Keratinocyte (primary cell): ENCODE measurements around the gene SFSWAP. TPM values are rescaled to one million over a fixed set of nuclear protein-coding genes. Genes with fewer than 3 reads are reported as not detected.

Source experiments
- DNase-seq: peaks from one replicate; pipeline ENCODE4 v3.0.0-alpha.2; 2011; ENCODE audit warnings: low read depth, missing footprints, low spot score
- FAIRE-seq: peaks from 2 replicates; lab custom pipeline; 2011; peaks lifted over from hg19 to GRCh38; lab: Jason Lieb, UNC
- H2AFZ ChIP-seq: 2 replicates; pipeline ENCODE4 v1.6.0; 2012; ENCODE audit warnings: low read length, control low read depth, inconsistent platforms; ENCODE audit not compliant: control insufficient read depth
- H3K27ac ChIP-seq: 2 replicates; pipeline ENCODE4 v1.5.1; 2011; ENCODE audit warnings: low read length; ENCODE audit not compliant: control insufficient read depth, insufficient read depth
- H3K27me3 ChIP-seq: 3 replicates; pipeline ENCODE4 v1.6.0; 2011; ENCODE audit warnings: low read length; ENCODE audit not compliant: control insufficient read depth, insufficient read depth; ENCODE audit errors: extremely low read depth
- H3K36me3 ChIP-seq, 2 experiments: 2 replicates in 1 of 2; 3 replicates in 1 of 2; pipeline ENCODE4 v1.5.1; 2011; ENCODE audit warnings: low read length in 2 of 2, mild to moderate bottlenecking in 1 of 2; ENCODE audit not compliant: control insufficient read depth in 2 of 2, insufficient read depth in 2 of 2; ENCODE audit errors: extremely low read depth in 1 of 2
- H3K4me1 ChIP-seq: 3 replicates; pipeline ENCODE4 v1.5.1; 2011; ENCODE audit warnings: low read length; ENCODE audit not compliant: control insufficient read depth, insufficient read depth; ENCODE audit errors: extremely low read depth
- H3K4me2 ChIP-seq: 3 replicates; pipeline ENCODE4 v1.6.0; 2011; ENCODE audit warnings: low read depth, low read length; ENCODE audit not compliant: control insufficient read depth, insufficient read depth; ENCODE audit errors: extremely low read depth
- H3K4me3 ChIP-seq, 3 experiments: fragments of 200-600 bp in 1 of 3; sonication (generic) in 1 of 3; 2 replicates in 2 of 3; 3 replicates in 1 of 3; pipeline ENCODE4 v1.5.1; 2011 to 2016; ENCODE audit warnings: low read length in 3 of 3, mild to moderate bottlenecking in 3 of 3, control low read depth in 2 of 3, inconsistent platforms in 1 of 3, low read depth in 1 of 3, mixed read lengths in 1 of 3, mixed run types in 1 of 3, moderate library complexity in 1 of 3; ENCODE audit not compliant: control insufficient read depth in 2 of 3, insufficient read depth in 2 of 3; ENCODE audit errors: extremely low read depth in 1 of 3
- H3K79me2 ChIP-seq: 2 replicates; pipeline ENCODE4 v1.6.0; 2012; ENCODE audit warnings: low read length; ENCODE audit not compliant: control insufficient read depth, insufficient read depth
- H3K9ac ChIP-seq: 3 replicates; pipeline ENCODE4 v1.6.0; 2011; ENCODE audit warnings: low read length; ENCODE audit not compliant: control insufficient read depth, insufficient read depth; ENCODE audit errors: extremely low read depth
- H3K9me1 ChIP-seq: 3 replicates; pipeline ENCODE4 v1.6.0; 2011; ENCODE audit warnings: low read length; ENCODE audit not compliant: control insufficient read depth, insufficient read depth; ENCODE audit errors: extremely low read depth
- H3K9me3 ChIP-seq: 2 replicates; pipeline ENCODE4 v1.5.1; 2012; ENCODE audit warnings: low read depth, low read length; ENCODE audit not compliant: control insufficient read depth
- H4K20me1 ChIP-seq: 3 replicates; pipeline ENCODE4 v1.6.0; 2011; ENCODE audit warnings: low read length; ENCODE audit not compliant: control insufficient read depth, insufficient read depth; ENCODE audit errors: extremely low read depth
- CTCF ChIP-seq, 3 experiments: IDR thresholded peaks in 1 of 3; conservative IDR thresholded peaks in 1 of 3; optimal IDR thresholded peaks in 1 of 3; 2 replicates in 2 of 3; 3 replicates in 1 of 3; pipeline versions ENCODE3 to v1.5.1; 2011; ENCODE audit warnings: low read length in 3 of 3, mild to moderate bottlenecking in 3 of 3, moderate library complexity in 2 of 3, control low read depth in 1 of 3, inconsistent platforms in 1 of 3; ENCODE audit not compliant: insufficient read depth in 2 of 3; ENCODE audit errors: extremely low read depth in 1 of 3
- EZH2 ChIP-seq: IDR thresholded peaks from one replicate; pipeline ENCODE4 v1.6.1; 2012; ENCODE audit warnings: inconsistent platforms, mild to moderate bottlenecking, low read length, moderate library complexity
- dilution Hi-C: fragments of 300-500 bp; cut with MboI; formaldehyde crosslinking; loops from one replicate; pipeline ENCODE4 v1.7.0; 2020; ENCODE audit warnings: low sequenced_read_pairs; ENCODE audit not compliant: extremely low pct_ligation_motif_present
- polyA plus RNA-seq, 5 experiments: library from polyadenylated mRNA; depleted of rRNA in 3 of 5; stranded (reverse) in 3 of 5; stranded (forward) in 1 of 5; unstranded in 1 of 5; fragments of >200 nt; gene quantifications; 1 replicate in 1 of 5; 2 replicates in 3 of 5; 3 replicates in 1 of 5; pipeline versions ENCODE4 v1.2.1 to v1.2.3, GENCODE V29; 2011 to 2012; ENCODE audit warnings: missing spikeins in 2 of 5, low read depth in 1 of 5, low replicate concordance in 1 of 5

SFSWAP gene
- polyA plus RNA-seq, 1 donor (not counting 4 experiments of a cell fraction or from before 2014, with no cell fraction given), result 13.1 TPM

GRCh38 chr12:131816495-131816894 is 105.6 kb downstream of the SFSWAP start:
- Histone ChIP-seq H4K20me1 (no peaks in the 10 kb centered on the region), H3K4me1 (no peaks in the 10 kb centered on the region), H3K9me3 (no peaks in the 10 kb centered on the region), H3K4me2 (no peak overlapping the region), H3K9me1 (no peaks in the 10 kb centered on the region), H2AFZ (no peak overlapping the region), H3K4me3 (no peak overlapping the region), H3K79me2 (no peaks in the 10 kb centered on the region), H3K27me3 (no peaks in the 10 kb centered on the region), H3K36me3 (no peaks in the 10 kb centered on the region), H3K27ac (no peak overlapping the region), H3K9ac (no peak overlapping the region)
- FAIRE-seq (no peak), DNase-seq (no peak)
- TF ChIP-seq CTCF (optimal IDR thresholded peaks at IDR 0.05 in 1 of 3, IDR thresholded peaks at IDR 0.05 in 1 of 3, conservative IDR thresholded peaks at IDR 0.05 in 1 of 3; ENCODE audit: extremely low read depth in 1 of 3, insufficient read depth in 2 of 3, low read length in 3 of 3), result no peak
- no peak for TF ChIP-seq EZH2
- dilution Hi-C loops, result no loop called here

- Histone ChIP-seq H3K27me3 (no peaks in the 10 kb centered on the region), H2AFZ (no peak overlapping the region), H3K4me3 (no peak overlapping the region), H4K20me1 (no peaks in the 10 kb centered on the region), H3K9me1 (no peaks in the 10 kb centered on the region), H3K4me1 (no peaks in the 10 kb centered on the region), H3K4me2 (no peak overlapping the region), H3K27ac (no peak overlapping the region), H3K9ac (no peak overlapping the region), H3K36me3 (no peaks in the 10 kb centered on the region), H3K79me2 (no peaks in the 10 kb centered on the region), H3K9me3 (no peaks in the 10 kb centered on the region)
- FAIRE-seq, result no peak
- no peak for TF ChIP-seq EZH2
- no peak for TF ChIP-seq CTCF (optimal IDR thresholded peaks at IDR 0.05 in 1 of 3, IDR thresholded peaks at IDR 0.05 in 1 of 3, conservative IDR thresholded peaks at IDR 0.05 in 1 of 3; ENCODE audit: extremely low read depth in 1 of 3, insufficient read depth in 2 of 3, low read length in 3 of 3)
- dilution Hi-C loops, result no loop called here
- no peak for DNase-seq
Measured at GRCh38 chr12:131817241-131817640, 106.4 kb downstream of the SFSWAP start.
